Stromal cell of bone marrow (primary cell): Measurements from ENCODE around the gene MKX.
"Not testable (repeated sequence)": the region's sequence is repeated elsewhere in the genome, so short reads cannot be mapped to it uniquely, and the experiment has no call there.

Experiments used
- DNase-seq: peaks from one replicate; pipeline ENCODE4 v3.0.0-alpha.2; 2012; ENCODE audit warnings: low read depth

The MKX gene

GRCh38 chr10:27692663-27693062, 53.0 kb downstream of the MKX start:
- no peak for DNase-seq

DNA sequence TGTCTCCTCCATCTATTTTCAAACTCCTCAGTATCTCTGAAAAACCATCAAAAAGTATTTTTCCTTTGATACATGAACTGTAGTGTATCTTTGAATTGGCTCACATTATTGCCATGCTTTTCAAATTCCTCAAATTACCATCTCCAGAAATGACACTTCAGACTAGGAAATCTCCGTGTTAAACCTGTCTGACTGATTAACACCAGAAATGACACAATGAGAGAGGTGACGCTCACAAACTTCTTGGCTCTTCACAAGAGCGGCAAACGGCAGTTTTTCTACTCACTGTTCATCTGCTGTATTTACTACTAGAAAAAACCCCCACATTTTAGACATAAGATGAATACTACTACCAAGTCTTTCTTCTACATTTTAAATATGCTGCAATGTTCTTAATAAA, 56.6 kb downstream of the MKX start:
- no peak for DNase-seq

- no peak for DNase-seq
These were observed 57.3 kb downstream of the MKX start for GRCh38 chr10:27688276-27688675.

GRCh38 chr10:27687743-27688142, 57.9 kb downstream of the MKX start:
- no peak for DNase-seq

- no peak for DNase-seq
These were observed 58.3 kb downstream of the MKX start for GRCh38 chr10:27687326-27687725.

DNA sequence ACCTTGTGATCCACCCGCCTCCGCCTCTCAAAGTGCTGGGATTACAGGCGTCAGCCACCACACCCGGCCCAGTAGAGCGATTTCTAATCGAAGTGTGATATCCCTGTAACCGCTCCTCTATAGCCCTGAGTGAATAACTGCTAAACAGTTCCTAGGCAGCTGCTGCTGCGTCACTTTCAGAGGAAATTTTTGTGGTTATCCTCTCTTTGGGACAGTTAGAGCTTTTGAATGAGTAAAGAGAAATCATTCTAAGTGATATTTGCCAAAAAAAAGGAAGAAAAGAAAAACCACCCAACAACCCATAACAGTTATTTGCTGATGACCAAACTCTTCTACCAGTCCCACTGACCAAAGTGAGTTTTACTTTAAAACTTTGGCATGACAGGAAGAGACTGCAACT, 59.9 kb downstream of the MKX start:
- DNase-seq: no peak

GRCh38 chr10:27683226-27683625, 62.4 kb downstream of the MKX start:
- DNase-seq: no peak

DNA sequence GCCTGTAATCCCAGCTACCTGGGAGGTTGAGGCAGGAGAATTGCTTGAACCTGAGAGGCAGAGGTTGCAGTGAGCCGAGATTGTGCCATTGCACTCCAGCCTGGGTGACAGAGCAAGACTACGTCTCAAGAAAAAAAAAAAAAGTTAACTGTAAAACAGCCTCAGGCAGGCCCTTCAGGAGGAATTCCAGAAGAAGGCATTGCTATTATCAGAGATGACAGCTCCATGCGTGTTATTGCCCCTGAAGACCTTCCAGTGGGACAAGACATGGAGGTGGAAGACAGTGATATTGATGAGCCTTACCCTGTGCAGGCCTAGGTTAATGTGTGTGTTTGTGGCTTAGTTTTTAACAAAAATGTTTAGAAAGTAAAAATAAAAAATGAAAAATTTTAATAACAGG, 63.8 kb downstream of the MKX start:
- not testable (repeated sequence) for DNase-seq

DNA sequence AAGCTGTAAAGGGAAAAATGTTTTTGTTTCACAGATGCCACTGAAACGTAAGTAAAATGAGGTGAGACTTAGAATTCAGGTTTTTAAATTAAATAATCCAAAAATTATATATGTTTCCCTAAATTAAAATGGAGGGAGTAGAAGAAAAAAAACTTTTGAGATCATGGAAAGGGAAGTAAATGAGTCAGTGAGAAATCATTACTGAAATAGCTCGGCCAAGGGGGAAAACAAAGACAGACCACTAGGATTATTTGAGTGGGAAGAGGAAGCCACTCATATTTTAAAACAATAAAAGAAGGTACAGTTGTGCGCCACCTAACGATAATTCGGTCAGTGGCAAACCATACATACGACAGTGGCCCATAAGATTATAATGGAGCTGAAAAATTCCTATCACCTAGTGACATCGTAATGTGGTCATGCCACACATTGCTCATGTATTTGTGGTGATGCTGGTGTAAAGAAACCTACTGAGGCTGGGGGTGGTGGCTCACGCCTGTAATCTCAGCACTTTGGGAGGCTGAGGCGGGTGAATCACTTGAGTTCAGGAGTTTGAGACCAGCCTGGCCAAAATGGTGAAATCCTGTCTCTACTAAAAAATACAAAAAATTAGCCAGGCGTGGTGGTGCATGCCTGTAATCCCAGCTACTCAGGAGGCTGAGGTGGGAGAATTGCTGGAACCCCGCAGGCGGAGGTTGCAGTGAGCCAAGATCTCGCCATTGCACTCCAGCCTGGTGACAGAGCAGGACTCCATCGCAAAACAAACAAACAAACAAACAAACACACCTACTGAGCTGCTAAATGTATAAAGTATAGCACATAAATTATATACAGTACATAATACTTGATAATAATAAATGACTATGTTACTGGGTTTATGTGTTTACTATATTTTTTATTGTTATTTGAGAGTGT, 64.7 kb downstream of the MKX start:
- no peak for DNase-seq

GRCh38 chr10:27680006-27680557, 65.5 kb downstream of the MKX start:
- no peak for DNase-seq

- no peak for DNase-seq
These were observed 66.2 kb downstream of the MKX start for GRCh38 chr10:27679369-27679912.

- DNase-seq: no peak
These were observed 67.5 kb downstream of the MKX start for GRCh38 chr10:27678166-27678565.

GRCh38 chr10:27673065-27673464, 72.6 kb downstream of the MKX start:
- DNase-seq: no peak

DNA sequence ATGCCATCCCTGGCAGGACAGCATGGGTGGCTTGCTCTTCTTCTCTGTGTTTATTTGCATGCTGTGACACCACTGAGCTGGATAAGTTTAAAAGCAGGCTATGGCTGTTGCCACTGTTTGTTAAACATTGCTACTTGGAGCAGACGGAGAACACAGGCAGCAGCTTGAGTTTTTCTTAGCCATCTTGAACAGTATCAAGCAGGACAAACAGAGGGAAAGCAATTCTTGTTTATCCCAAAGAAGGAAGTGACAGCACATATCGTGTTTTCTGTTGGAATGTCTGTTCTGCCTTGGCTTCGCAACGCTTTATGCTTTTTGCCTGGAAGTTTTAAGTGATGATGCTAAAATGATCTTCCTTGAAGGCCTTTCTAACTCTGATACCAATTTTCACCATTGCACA, 73.8 kb downstream of the MKX start:
- DNase-seq: no peak

DNA sequence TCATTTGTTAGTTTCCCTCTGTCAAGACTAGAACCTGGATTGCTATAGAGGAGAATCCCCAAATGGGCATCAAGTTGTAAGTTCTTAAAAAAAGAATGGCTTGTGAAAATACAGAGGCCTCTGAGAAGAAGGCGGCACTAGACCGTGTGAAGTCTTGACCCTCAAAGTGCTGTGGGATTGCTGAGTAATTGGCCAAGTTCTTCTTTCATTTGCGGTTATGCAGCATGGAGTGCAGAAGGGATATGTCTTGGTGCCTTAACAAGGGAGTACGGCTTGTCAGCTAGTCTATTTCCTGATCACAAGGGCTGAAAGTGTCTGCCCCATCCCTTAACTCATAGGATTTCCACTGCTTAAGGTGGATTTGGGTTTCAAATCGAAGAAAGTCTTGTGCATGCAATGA, 81.2 kb downstream of the MKX start:
- no peak for DNase-seq

DNA sequence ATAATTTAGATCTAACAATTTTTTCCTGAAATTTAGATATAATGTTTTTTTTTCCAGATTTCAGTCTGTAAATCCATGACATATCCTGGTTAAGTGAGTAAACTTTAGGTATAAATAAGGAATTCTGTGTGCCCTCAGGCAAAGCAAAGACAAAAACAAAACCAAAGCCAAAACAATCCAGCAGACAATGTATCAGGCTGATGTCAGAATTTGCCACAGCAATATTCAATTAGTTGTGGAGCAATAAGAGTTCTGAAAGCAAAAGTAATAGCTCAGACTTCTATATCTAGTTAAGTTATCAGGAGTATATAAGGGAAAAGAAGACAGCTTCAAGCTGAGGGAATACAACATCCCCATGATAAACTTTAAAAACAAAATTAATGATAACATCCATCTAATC, 82.0 kb downstream of the MKX start:
- DNase-seq: no peak

- no peak for DNase-seq
These were observed 83.9 kb downstream of the MKX start for GRCh38 chr10:27661514-27662286.

- no peak for DNase-seq
These were observed 84.9 kb downstream of the MKX start for GRCh38 chr10:27660711-27661110.

GRCh38 chr10:27660268-27660667, 85.4 kb downstream of the MKX start:
- no peak for DNase-seq

DNA sequence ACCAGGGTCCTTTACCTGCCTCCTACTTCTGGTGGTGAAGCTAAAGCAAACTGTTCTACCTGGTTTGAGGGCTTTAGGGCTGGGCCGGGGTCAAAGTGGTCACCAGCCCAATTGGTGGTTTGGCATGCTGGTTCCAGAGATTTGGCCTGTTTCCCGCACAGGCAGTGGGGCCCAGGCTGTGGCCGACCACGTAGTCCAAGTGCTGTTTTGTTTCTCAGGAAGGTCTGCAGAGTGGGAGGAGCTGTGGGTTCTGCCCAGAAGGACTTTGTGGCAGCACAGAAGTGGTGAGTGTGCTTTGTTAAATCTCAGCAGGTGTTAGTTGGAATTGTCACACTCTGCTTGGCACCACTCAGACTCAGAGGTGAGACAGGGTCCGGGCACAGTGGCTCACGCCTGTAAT, 85.8 kb downstream of the MKX start:
- DNase-seq: no peak

GRCh38 chr10:27658788-27659187, 86.8 kb downstream of the MKX start:
- no peak for DNase-seq

DNA sequence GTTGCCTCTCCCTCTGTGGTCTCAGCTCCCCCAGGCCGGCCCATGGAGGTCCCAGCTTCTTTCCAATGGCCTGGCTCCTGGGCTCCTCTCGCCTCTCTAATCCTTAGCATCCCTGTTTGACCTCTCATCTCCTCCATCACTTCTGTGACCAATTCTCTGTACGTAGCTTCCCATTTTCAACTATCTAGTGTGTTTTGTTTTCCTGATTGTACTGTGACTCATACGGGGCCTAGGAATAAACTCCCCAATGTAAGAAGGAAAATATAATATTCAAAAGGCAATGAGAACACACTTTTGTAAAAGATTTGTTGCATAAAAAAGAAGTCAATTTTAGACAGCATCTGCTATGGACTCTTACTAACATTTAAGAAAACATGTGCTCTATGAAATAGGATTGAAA, 90.3 kb downstream of the MKX start:
- DNase-seq: no peak

GRCh38 chr10:27654284-27654683, 91.3 kb downstream of the MKX start:
- no peak for DNase-seq
